Type B pancreatic cell (in vitro differentiated cells): ENCODE data around the gene MYL2. TPM values are rescaled to one million over a fixed set of nuclear protein-coding genes. Genes with fewer than 3 reads are reported as not detected.

Experiments
- DNase-seq: peaks from one replicate; pipeline ENCODE4 v3.0.0; 2021; ENCODE audit warnings: mixed read lengths; ENCODE audit not compliant: unreplicated experiment; ENCODE audit errors: extremely low spot score
- H3K27ac Mint-ChIP-seq: 2 replicates; pipeline ENCODE4 v1.8.0; 2021; ENCODE audit warnings: mild to moderate bottlenecking, mixed read lengths
- H3K27me3 Mint-ChIP-seq: 2 replicates; pipeline ENCODE4 v1.8.0; 2021; ENCODE audit warnings: mixed read lengths
- H3K36me3 Mint-ChIP-seq: 2 replicates; pipeline ENCODE4 v1.8.0; 2021; ENCODE audit warnings: mixed read lengths
- H3K4me1 Mint-ChIP-seq: one replicate; pipeline ENCODE4 v1.8.0; 2021; ENCODE audit warnings: mixed read lengths; ENCODE audit not compliant: unreplicated experiment
- H3K4me3 Mint-ChIP-seq: 2 replicates; pipeline ENCODE4 v1.8.0; 2021; ENCODE audit warnings: mild to moderate bottlenecking, mixed read lengths
- H3K9me3 Mint-ChIP-seq: 2 replicates; pipeline ENCODE4 v1.8.0; 2021; ENCODE audit warnings: mixed read lengths
- CTCF ChIP-seq: fragments of 200-600 bp; sonication (generic); conservative IDR thresholded peaks from 2 replicates; pipeline ENCODE4 v1.5.0; 2021; ENCODE audit warnings: antibody characterized with exemption, mild to moderate bottlenecking
- total RNA-seq: library from RNA; stranded (reverse); gene quantifications from 2 replicates; pipeline ENCODE4 v1.2.1, GENCODE V29; 2021; ENCODE audit warnings: low replicate concordance

The MYL2 gene
- total RNA-seq, 1 donor from 2014 or later = not detected

GRCh38 chr12:110912263-110912662 lies 8.1 kb downstream of the MYL2 start:
- no peak for DNase-seq
- no peaks in the 10 kb centered on the region for H3K36me3 Mint-ChIP-seq
- no peak overlapping the region for H3K4me3 Mint-ChIP-seq
- peaks cover 3% of the 10 kb centered on the region for H3K27me3 Mint-ChIP-seq
- H3K9me3 Mint-ChIP-seq = no peaks in the 10 kb centered on the region
- no peaks in the 10 kb centered on the region for H3K4me1 Mint-ChIP-seq
- no peak for TF ChIP-seq CTCF
- no peak overlapping the region for H3K27ac Mint-ChIP-seq

- H3K4me3 Mint-ChIP-seq = no peak overlapping the region
- H3K27me3 Mint-ChIP-seq = peaks cover 7% of the 10 kb centered on the region
- peak overlapping the region; percentile 22 for H3K27ac Mint-ChIP-seq
- H3K9me3 Mint-ChIP-seq = no peaks in the 10 kb centered on the region
- TF ChIP-seq CTCF = no peak
- H3K36me3 Mint-ChIP-seq = no peaks in the 10 kb centered on the region
- no peak for DNase-seq
- no peaks in the 10 kb centered on the region for H3K4me1 Mint-ChIP-seq
These were observed 11.8 kb downstream of the MYL2 start for GRCh38 chr12:110908377-110909152.

- Mint-ChIP-seq H3K36me3 (no peaks in the 10 kb centered on the region), H3K4me3 (no peak overlapping the region), H3K4me1 (no peaks in the 10 kb centered on the region), H3K27me3 (peaks cover 7% of the 10 kb centered on the region), H3K9me3 (no peaks in the 10 kb centered on the region), H3K27ac (no peak overlapping the region)
- no peak for DNase-seq
- TF ChIP-seq CTCF = no peak
These were observed 12.8 kb downstream of the MYL2 start for GRCh38 chr12:110907583-110907982.

GRCh38 chr12:110906985-110907384 lies 13.4 kb downstream of the MYL2 start:
- TF ChIP-seq CTCF = no peak
- DNase-seq = no peak
- Mint-ChIP-seq H3K4me1 (no peaks in the 10 kb centered on the region), H3K36me3 (no peaks in the 10 kb centered on the region), H3K27ac (no peak overlapping the region), H3K9me3 (no peaks in the 10 kb centered on the region), H3K4me3 (no peak overlapping the region), H3K27me3 (peaks cover 7% of the 10 kb centered on the region)

- Mint-ChIP-seq H3K9me3 (no peaks in the 10 kb centered on the region), H3K4me3 (no peak overlapping the region), H3K36me3 (no peaks in the 10 kb centered on the region), H3K27me3 (peaks cover 8% of the 10 kb centered on the region), H3K27ac (no peak overlapping the region), H3K4me1 (no peaks in the 10 kb centered on the region)
- DNase-seq = no peak
- no peak for TF ChIP-seq CTCF
These were observed 13.9 kb downstream of the MYL2 start for GRCh38 chr12:110906516-110906915.
